Panc1 (cell line): ENCODE measurements around the gene PRDX2.

ENCODE experiments used
- POLR2AphosphoS5 ChIP-seq: IDR thresholded peaks from 2 replicates; pipeline ENCODE4 v1.6.1; 2012; ENCODE audit warnings: mild to moderate bottlenecking, low read depth, low read length, moderate library complexity
- TF ChIP-seq, protein P1 (sequence below): fragments of 450-650 bp; IDR thresholded peaks from 2 replicates; pipeline ENCODE4 v1.5.1; 2017; ENCODE audit warnings: mild to moderate bottlenecking
- TF ChIP-seq, protein P2 (sequence below), 2 experiments: IDR thresholded peaks; 2 replicates each; pipeline ENCODE4 v1.6.1; 2011 to 2012; ENCODE audit warnings: low read depth in 2 of 2, control low read depth in 1 of 2, low read length in 1 of 2, mild to moderate bottlenecking in 1 of 2, moderate library complexity in 1 of 2; ENCODE audit not compliant: insufficient read depth in 1 of 2

DNA sequence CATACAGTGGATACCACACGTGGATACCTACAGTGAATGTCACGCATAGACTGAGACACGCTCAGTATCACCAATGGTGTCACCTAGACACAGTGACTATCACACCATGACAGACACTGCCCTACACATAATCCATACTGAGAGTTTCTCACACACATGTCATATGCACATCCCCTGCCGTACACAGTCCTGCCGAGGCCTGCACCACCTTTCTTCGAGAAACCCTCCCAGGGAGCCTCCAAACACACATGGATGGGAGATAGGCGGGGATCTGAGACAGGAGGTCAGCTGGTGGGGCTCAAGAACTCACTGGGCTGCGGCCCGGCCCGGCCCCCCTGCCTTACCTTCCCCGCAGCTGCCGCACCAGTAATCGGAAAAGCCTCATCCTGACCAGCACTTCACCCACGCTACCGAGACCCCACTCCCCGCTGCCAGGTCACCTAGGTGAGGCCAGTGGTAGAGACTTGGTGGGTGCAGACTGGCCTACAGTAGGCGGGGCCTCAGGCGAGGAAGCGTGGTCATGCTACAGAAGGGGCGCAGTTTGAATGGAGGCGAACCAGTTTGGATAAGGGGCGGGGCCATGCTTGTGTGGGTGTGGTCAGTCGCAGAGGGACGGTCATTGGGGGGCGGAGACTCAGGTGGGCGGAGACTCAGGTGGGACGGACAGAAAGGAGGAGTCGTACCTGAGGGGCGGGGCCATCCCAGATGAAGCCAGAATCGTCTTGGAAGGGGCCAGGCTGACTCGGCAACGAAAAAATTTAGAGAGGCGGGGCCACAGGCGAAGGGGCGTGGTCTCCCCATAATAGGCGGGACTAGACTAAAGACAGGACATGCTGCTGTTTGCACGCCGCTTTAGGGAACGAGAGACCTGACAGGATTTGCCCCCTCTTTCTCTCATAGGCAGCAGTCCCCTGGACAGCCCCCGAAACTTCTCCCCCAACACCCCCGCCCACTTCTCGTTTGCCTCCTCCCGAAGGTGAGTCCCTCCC is 38.8 kb upstream of the PRDX2 start:
- TF ChIP-seq, protein P1, sequence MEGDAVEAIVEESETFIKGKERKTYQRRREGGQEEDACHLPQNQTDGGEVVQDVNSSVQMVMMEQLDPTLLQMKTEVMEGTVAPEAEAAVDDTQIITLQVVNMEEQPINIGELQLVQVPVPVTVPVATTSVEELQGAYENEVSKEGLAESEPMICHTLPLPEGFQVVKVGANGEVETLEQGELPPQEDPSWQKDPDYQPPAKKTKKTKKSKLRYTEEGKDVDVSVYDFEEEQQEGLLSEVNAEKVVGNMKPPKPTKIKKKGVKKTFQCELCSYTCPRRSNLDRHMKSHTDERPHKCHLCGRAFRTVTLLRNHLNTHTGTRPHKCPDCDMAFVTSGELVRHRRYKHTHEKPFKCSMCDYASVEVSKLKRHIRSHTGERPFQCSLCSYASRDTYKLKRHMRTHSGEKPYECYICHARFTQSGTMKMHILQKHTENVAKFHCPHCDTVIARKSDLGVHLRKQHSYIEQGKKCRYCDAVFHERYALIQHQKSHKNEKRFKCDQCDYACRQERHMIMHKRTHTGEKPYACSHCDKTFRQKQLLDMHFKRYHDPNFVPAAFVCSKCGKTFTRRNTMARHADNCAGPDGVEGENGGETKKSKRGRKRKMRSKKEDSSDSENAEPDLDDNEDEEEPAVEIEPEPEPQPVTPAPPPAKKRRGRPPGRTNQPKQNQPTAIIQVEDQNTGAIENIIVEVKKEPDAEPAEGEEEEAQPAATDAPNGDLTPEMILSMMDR = no peak
- TF ChIP-seq POLR2AphosphoS5 = no peak
- TF ChIP-seq, protein P2, sequence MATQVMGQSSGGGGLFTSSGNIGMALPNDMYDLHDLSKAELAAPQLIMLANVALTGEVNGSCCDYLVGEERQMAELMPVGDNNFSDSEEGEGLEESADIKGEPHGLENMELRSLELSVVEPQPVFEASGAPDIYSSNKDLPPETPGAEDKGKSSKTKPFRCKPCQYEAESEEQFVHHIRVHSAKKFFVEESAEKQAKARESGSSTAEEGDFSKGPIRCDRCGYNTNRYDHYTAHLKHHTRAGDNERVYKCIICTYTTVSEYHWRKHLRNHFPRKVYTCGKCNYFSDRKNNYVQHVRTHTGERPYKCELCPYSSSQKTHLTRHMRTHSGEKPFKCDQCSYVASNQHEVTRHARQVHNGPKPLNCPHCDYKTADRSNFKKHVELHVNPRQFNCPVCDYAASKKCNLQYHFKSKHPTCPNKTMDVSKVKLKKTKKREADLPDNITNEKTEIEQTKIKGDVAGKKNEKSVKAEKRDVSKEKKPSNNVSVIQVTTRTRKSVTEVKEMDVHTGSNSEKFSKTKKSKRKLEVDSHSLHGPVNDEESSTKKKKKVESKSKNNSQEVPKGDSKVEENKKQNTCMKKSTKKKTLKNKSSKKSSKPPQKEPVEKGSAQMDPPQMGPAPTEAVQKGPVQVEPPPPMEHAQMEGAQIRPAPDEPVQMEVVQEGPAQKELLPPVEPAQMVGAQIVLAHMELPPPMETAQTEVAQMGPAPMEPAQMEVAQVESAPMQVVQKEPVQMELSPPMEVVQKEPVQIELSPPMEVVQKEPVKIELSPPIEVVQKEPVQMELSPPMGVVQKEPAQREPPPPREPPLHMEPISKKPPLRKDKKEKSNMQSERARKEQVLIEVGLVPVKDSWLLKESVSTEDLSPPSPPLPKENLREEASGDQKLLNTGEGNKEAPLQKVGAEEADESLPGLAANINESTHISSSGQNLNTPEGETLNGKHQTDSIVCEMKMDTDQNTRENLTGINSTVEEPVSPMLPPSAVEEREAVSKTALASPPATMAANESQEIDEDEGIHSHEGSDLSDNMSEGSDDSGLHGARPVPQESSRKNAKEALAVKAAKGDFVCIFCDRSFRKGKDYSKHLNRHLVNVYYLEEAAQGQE (IDR thresholded peaks at IDR 0.05; ENCODE audit: insufficient read depth in 1 of 2, low read depth in 2 of 2, low read length in 1 of 2) = no peak
